ENCODE data around the gene ENTHD1. TPM values are rescaled to one million over a fixed set of nuclear protein-coding genes. Genes with fewer than 3 reads are reported as not detected.

ENTHD1 gene
- total and polyA plus RNA-seq, 2 of the 8 experiments (the other 6 are each of a cell fraction or from before 2014, with no cell fraction given) = not detected

GRCh38 chr22:39932918-39933649 is 39.5 kb upstream of the ENTHD1 start (continued):
- TF ChIP-seq, protein P1, sequence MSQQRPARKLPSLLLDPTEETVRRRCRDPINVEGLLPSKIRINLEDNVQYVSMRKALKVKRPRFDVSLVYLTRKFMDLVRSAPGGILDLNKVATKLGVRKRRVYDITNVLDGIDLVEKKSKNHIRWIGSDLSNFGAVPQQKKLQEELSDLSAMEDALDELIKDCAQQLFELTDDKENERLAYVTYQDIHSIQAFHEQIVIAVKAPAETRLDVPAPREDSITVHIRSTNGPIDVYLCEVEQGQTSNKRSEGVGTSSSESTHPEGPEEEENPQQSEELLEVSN (IDR thresholded peaks at IDR 0.05) = no peak
- TF ChIP-seq KDM1A (IDR thresholded peaks at IDR 0.05; ENCODE audit: borderline replicate concordance, low read length) = peak; percentile 38; the same call in 1 of the 2 replicates
- no peak for TF ChIP-seq SP2 (IDR thresholded peaks at IDR 0.05; ENCODE audit: low read length)
- TF ChIP-seq FOSL1 (IDR thresholded peaks at IDR 0.05; ENCODE audit: insufficient read depth, low read depth, low read length) = no peak
- no peak for TF ChIP-seq POLR2AphosphoS5 (IDR thresholded peaks at IDR 0.05; ENCODE audit: low read depth, low read length)
- no peak for TF ChIP-seq CREB1 (IDR thresholded peaks at IDR 0.05)
- TF ChIP-seq JUN (IDR thresholded peaks at IDR 0.05; ENCODE audit: low read depth, low read length) = no peak
- TF ChIP-seq HDAC2 (IDR thresholded peaks at IDR 0.05; ENCODE audit: borderline replicate concordance in 1 of 2, low read depth in 2 of 2, low read length in 2 of 2) = no peak; a peak in 1 of 4 replicates
- no peak for TF ChIP-seq RXRA (IDR thresholded peaks at IDR 0.05; ENCODE audit: insufficient read depth, low read depth, low read length)
- no peak for TF ChIP-seq CBX8 (IDR thresholded peaks at IDR 0.05; ENCODE audit: borderline replicate concordance, low read depth, low read length)
- TF ChIP-seq RFX5 (IDR thresholded peaks at IDR 0.05; ENCODE audit: borderline replicate concordance, low read depth, low read length) = no peak
- peak in 1 of 2 experiments; percentile 74; a peak in 1 of 3 replicates for TF ChIP-seq EP300 (IDR thresholded peaks at IDR 0.05; ENCODE audit: borderline replicate concordance in 1 of 2, low read depth in 2 of 2, low read length in 2 of 2)
- TF ChIP-seq TAF1 (IDR thresholded peaks at IDR 0.05; ENCODE audit: low read depth, low read length) = no peak
- TF ChIP-seq, protein P2, sequence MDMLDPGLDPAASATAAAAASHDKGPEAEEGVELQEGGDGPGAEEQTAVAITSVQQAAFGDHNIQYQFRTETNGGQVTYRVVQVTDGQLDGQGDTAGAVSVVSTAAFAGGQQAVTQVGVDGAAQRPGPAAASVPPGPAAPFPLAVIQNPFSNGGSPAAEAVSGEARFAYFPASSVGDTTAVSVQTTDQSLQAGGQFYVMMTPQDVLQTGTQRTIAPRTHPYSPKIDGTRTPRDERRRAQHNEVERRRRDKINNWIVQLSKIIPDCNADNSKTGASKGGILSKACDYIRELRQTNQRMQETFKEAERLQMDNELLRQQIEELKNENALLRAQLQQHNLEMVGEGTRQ (IDR thresholded peaks at IDR 0.05; ENCODE audit: low read length) = no peak; the same call in 1 of the 2 replicates
- TF ChIP-seq BRCA1 (IDR thresholded peaks at IDR 0.05; ENCODE audit: low read depth, low read length) = no peak
- TF ChIP-seq KDM5A (IDR thresholded peaks at IDR 0.05; ENCODE audit: low read length) = no peak
- no peak for TF ChIP-seq GABPA (IDR thresholded peaks at IDR 0.05; ENCODE audit: borderline replicate concordance, insufficient read depth, low read length)
- no peak for TF ChIP-seq RBBP5 (IDR thresholded peaks at IDR 0.05; ENCODE audit: borderline replicate concordance, low read depth, low read length)
- TF ChIP-seq RAD21 (IDR thresholded peaks at IDR 0.05 in 1 of 2, conservative IDR thresholded peaks at IDR 0.05 in 1 of 2; ENCODE audit: low read depth in 2 of 2, low read length in 2 of 2) = peak; percentile 77 to 84
- no peak for TF ChIP-seq EGR1 (IDR thresholded peaks at IDR 0.05; ENCODE audit: borderline replicate concordance, low read depth, low read length)
- TF ChIP-seq ZNF274 (IDR thresholded peaks at IDR 0.05; ENCODE audit: borderline replicate concordance, extremely low read depth, low read length) = no peak
- no peak for TF ChIP-seq GTF2F1 (IDR thresholded peaks at IDR 0.05; ENCODE audit: borderline replicate concordance, low read depth, low read length)

Measured in H1 (cell line).